ENCODE measurements around the gene FOXN3. TPM values are rescaled to one million over a fixed set of nuclear protein-coding genes. Genes with fewer than 3 reads are reported as not detected.
A peak's percentile ranks its signal among the peaks of the same experiment; 100 is the strongest.

The FOXN3 gene
- total RNA-seq, 6 experiments from 2014 or later: 41.5 to 74.2 (median 55.8) TPM

DNA sequence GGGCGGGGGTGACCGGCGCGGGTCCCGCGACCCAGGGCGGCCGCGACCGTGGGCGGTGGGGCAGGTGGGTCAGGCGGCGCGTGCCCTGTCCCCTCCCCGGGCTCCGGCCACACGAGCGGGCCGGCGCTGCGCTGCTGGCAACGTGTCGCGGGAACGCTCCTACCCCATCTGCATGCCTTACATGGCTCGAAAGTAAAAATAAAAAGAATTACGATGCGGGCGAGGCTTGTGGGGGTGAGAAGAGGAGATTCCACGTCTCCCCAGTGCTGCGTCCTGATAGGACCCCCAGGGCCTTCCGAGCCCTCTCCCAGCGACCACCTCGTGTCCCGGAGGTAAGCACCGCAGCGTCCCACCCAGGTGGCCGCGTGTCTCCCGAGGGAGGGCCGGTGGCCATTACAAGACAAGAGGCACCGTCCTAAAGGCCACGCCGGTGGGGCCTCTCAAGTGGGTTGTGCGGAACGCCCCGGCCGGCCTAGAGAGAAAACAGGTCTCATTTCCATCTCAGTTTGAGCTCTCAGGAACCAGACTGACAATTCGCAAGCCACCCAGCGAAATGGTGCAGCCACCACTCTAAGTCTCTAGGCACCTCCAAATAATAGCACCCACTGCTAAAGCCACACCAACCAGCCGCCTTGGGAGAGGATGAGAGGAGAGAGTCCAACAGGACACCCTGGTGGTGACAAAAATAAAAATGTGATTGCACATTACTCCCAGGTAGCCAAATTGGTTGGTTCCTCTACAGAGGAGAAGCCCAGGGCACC is 612 bp upstream of the FOXN3 start:
- Histone ChIP-seq H3K36me3 (no peaks in the 10 kb centered on the region), H3K27me3 (no peaks in the 10 kb centered on the region), H3K4me3 (peak overlapping the region; percentile 67 to 80 (median 71)), H3K27ac (peak overlapping the region; percentile 72 to 90 (median 83)), H3K9me3 (no peaks in the 10 kb centered on the region), H3K4me1 (peaks cover 0 to 27% (median 4%) of the 10 kb centered on the region in 4 donors)
- peak; percentile 54 to 72 (median 56) for ATAC-seq
- TF ChIP-seq, protein P1, sequence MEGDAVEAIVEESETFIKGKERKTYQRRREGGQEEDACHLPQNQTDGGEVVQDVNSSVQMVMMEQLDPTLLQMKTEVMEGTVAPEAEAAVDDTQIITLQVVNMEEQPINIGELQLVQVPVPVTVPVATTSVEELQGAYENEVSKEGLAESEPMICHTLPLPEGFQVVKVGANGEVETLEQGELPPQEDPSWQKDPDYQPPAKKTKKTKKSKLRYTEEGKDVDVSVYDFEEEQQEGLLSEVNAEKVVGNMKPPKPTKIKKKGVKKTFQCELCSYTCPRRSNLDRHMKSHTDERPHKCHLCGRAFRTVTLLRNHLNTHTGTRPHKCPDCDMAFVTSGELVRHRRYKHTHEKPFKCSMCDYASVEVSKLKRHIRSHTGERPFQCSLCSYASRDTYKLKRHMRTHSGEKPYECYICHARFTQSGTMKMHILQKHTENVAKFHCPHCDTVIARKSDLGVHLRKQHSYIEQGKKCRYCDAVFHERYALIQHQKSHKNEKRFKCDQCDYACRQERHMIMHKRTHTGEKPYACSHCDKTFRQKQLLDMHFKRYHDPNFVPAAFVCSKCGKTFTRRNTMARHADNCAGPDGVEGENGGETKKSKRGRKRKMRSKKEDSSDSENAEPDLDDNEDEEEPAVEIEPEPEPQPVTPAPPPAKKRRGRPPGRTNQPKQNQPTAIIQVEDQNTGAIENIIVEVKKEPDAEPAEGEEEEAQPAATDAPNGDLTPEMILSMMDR (IDR thresholded peaks at IDR 0.05): peak; percentile 45 to 69 (median 52)
- TF ChIP-seq POLR2A (IDR thresholded peaks at IDR 0.05): no peak
- 0% methylated on average over 18 of the region's 51 CpGs for WGBS (ENCODE audit: insufficient coverage, low coverage, low lambda C conversion rate, missing lambda C conversion rate)
- intact Hi-C loops (cut with DNase I): loop anchor here in 1 of 2 donors (10.0 kb wide), 1 partner anchor 347 kb away; no protein-coding TSS in a partner anchor
- DNase-seq: peak; percentile 67 to 72 (median 70)

DNA sequence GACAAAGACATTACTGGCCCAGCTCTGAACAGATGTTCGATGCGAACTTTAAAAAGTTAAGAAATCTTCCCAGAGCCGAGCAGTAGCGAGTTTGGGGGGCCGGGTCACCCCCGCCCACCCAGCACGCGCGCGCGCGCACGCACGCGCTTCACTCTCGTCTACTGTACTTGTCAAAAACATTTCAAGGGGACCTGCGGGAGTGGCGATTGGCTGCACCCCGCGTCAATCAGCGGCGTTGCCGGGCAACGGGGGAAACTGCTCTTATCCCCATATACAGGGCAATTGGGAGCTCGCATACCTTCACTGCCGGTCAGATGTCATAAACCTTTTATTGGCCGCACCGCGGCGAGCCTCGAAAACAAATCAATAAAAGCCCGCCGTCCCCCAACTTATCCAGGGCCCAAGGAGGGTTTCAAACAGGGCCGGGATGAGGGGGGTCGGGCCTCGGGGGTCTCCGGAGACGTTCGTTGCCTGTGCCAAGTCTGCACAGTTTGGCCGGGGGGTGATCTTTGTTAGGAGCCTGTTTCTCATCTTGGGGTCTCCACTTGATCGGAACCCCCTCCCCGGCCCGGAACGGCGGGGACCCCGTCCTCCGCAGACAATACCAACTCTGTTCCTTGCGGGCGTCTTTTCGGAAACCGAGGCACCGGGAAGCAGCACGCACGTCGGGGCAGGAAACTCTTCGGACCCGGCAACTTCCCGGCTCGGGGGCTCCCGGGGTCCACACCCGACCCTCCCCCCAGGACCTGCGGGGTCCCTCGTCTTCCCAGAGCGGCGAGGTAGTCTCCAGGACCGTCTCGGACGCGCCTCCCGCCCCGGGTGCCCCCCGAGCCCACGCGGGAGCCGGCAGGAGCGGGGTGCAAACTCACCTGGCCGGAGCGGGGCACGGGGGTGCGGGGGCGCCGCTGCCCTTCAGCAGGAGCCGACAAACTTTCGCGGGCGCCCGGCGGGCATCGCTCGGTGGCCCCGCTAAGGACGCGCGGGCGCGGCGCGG is 734 bp downstream of the FOXN3 start:
- ATAC-seq: peak; percentile 79 to 84 (median 81)
- DNase-seq: peak; percentile 97 to 99 (median 99)
- Histone ChIP-seq H3K4me1 (peaks cover 0 to 24% (median 4%) of the 10 kb centered on the region in 4 donors), H3K4me3 (peak overlapping the region; percentile 59 to 76 (median 66)), H3K36me3 (peaks cover 0 to 9% (median 1%) of the 10 kb centered on the region in 4 donors), H3K9me3 (no peaks in the 10 kb centered on the region), H3K27ac (peak overlapping the region; percentile 92 to 97 (median 93)), H3K27me3 (no peaks in the 10 kb centered on the region)
- under 1% methylated on average over 41 of the region's 98 CpGs for WGBS (ENCODE audit: insufficient coverage, low coverage, low lambda C conversion rate, missing lambda C conversion rate)
- peak; percentile 30 for TF ChIP-seq POLR2A (IDR thresholded peaks at IDR 0.05)
- TF ChIP-seq, protein P1 (IDR thresholded peaks at IDR 0.05): no peak
- intact Hi-C loops (cut with DNase I): loop anchor here in 1 of 2 donors (10.0 kb wide), 1 partner anchor 349 kb away; no protein-coding TSS in a partner anchor

GRCh38 chr14:89415159-89415558 is 1.9 kb downstream of the FOXN3 start:
- peaks cover 0 to 18% (median 2%) of the 10 kb centered on the region in 4 donors for H3K4me1 ChIP-seq
- WGBS (ENCODE audit: insufficient coverage, low coverage, low lambda C conversion rate, missing lambda C conversion rate): 30% methylated on average over 5 of the region's 5 CpGs
- H3K9me3 ChIP-seq: no peaks in the 10 kb centered on the region
- intact Hi-C loops (cut with DNase I): loop anchor here in 1 of 2 donors (10.0 kb wide), 1 partner anchor 350 kb away; no protein-coding TSS in a partner anchor
- ATAC-seq (no peak), DNase-seq (no peak)
- peaks cover 0 to 17% (median 1%) of the 10 kb centered on the region in 4 donors for H3K36me3 ChIP-seq
- peak overlapping the region in 2 of 3 donors; percentile 66 to 76 for H3K4me3 ChIP-seq
- no peaks in the 10 kb centered on the region for H3K27me3 ChIP-seq
- peak overlapping the region; percentile 92 to 97 (median 93) for H3K27ac ChIP-seq
- no peak for TF ChIP-seq POLR2A (IDR thresholded peaks at IDR 0.05)
- TF ChIP-seq, protein P1 (IDR thresholded peaks at IDR 0.05): no peak

DNA sequence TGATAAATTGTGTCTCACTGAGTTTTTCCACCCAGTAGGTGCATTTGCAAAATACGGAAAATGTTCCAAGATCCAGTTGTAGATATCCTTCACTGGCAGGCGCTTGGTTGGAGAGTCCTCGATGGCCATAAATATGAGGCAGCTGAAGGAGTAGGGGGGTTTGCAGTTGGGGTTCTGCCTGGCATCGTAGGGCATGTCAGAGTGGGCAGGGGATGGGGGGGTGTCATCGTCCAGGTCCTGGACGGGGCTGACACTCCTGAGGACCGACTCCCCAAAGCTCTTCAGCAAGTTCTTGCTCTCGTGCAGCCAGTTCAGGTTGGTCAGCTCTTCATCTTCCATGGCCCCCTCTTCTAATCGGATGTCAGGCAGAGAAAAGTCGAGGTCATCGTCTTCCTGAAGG is 5.1 kb downstream of the FOXN3 start:
- Histone ChIP-seq H3K4me1 (peaks cover 0 to 20% (median 3%) of the 10 kb centered on the region in 4 donors), H3K27me3 (no peaks in the 10 kb centered on the region), H3K27ac (no peak overlapping the region), H3K9me3 (no peaks in the 10 kb centered on the region), H3K36me3 (peaks cover 0 to 17% (median 1%) of the 10 kb centered on the region in 4 donors), H3K4me3 (no peak overlapping the region)
- 96% methylated on average over 11 of the region's 11 CpGs for WGBS (ENCODE audit: insufficient coverage, low coverage, low lambda C conversion rate, missing lambda C conversion rate)
- no peak for DNase-seq
- ATAC-seq: no peak
- TF ChIP-seq, protein P1 (IDR thresholded peaks at IDR 0.05): no peak
- no peak for TF ChIP-seq POLR2A (IDR thresholded peaks at IDR 0.05)
- intact Hi-C loops (cut with DNase I): loop anchor here in 1 of 2 donors (5.0 to 10.0 kb wide), 2 partner anchors 40 to 353 kb away; no protein-coding TSS in a partner anchor
